ENCODE data around the gene DSCAM.
"Not testable (repeated sequence)": the region's sequence is repeated elsewhere in the genome, so short reads cannot be mapped to it uniquely, and the experiment has no call there.

Gene DSCAM

DNA sequence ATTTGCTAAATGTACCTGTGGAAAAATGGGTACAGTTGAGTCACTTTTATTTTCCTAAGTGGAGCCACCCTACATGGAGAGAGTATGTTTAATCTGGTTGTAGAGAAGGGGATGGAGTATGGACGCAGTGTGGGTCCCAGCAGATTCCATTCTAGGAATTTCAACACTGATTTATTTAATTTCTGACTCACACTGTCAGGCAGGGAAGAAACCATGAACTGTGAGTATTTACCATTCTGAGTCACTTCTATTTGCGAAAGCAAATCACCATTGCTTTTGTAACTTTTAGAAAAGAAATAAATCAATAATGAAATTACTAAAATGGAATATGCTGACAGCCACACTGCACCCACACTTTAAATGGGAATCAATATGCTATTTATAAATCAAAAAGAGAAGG is 339.0 kb downstream of the DSCAM start:
- DNase-seq, result no peak

DNA sequence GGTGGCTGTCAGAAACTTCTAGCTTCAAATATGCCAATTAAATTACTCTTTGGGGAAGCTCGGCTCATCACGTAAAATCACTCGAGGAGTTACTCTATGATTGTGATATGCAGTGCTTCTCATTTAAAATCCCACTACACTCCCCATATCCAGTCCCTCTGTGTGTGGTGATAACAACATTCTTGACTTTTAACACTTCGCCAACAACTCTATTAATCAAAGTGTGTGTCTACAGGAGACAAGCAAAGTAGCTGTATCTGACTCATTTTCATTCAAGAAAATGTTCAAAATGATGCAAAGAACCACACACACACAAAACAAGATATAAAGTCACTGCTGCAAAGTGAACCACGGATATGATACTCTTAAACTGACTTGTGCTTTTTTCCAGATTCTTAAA is 341.3 kb downstream of the DSCAM start:
- DNase-seq, result no peak

DNA sequence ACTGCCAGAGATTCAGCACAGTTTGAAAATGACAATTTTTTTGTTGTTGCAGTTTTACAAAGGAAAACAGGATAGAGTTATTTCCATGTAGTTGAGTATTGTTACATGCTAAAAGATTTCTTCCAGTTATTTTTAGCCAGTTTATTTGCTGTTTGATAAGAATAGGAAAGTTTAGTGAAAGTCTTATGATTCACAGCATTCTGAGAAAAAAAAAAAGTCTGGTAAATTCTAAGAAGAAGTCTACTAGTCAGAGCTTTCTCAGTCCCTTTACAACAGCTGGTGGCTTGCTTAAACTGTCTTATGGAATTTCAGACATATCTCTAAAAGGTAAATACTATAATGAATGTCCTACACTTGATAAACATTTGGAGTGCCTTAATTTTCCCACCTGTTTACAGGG is 341.7 kb downstream of the DSCAM start:
- DNase-seq, result no peak

DNA sequence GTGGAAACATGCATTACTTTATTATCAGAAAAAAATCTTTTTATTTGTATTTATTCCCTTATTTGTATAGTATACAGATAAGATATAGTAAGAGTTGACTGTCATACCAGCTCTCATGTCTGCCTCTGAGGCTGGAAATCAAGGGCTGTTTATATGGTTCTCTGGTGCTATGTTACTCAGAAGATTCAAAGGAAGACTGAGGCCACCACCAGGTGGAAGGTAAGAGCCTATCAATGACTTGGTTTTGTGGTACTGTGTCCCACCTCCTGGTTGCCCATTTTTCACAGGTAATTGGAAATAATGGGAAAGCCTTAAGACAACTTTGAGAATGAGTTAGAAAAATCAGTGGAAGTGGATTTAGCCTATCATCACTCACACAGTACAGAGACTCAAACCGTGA is 342.1 kb downstream of the DSCAM start:
- DNase-seq, result no peak

DNA sequence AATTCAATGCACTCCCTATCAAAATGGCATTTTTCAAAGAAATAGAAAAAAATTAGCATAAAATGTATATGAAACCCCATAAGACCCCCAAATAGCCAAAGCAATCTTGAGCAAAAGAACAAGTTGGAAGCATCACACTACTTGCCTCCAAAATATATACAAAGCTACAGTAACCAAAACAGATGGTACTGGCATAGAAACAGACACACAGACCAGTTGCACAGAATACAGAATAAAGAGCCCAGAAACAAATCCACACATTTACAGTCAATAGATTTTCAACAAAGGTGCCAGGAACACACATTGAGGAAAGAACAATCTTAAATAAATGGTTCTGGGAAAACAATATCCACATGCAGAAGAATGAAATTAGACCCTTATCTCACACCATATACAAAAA is 350.8 kb downstream of the DSCAM start:
- no peak for DNase-seq

DNA sequence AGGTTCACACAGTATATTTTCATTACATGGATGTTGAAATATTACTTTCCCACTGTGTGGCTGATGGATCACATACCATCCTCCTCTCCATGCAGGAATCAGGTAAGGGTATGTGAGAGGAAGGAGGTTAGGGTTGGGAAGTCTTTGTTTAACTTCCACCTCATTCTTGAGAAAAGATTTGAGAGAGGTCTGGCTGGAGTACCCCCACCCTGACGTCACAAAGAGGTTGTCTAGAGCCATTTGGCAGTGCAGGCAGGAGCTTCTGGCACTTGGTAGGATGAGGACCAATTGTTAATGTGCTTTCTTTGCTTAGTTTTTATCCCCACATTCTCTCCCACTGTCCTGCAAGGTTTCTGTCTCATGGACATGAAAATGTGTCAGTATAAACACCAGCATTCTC is 356.6 kb downstream of the DSCAM start:
- DNase-seq, result no peak

DNA sequence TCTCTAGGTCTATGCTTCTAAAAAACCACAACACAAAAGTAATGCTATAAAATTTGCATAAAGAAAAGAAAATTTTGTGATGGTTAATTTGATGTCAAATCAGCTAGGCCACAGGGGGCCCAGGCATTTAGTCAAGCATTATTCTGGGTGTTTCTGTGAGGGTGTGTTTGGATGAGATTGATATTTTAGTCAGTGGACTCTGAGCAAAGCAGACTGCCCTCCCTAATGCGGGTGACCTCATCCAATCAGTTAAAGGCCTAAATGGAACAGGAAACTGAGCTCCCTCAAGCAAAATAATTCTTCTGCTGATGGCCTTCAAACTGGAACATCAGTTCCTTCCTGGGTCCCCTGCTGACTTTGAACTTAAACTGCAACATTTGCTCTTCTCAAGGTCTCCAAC is 358.0 kb downstream of the DSCAM start:
- no peak for DNase-seq

DNA sequence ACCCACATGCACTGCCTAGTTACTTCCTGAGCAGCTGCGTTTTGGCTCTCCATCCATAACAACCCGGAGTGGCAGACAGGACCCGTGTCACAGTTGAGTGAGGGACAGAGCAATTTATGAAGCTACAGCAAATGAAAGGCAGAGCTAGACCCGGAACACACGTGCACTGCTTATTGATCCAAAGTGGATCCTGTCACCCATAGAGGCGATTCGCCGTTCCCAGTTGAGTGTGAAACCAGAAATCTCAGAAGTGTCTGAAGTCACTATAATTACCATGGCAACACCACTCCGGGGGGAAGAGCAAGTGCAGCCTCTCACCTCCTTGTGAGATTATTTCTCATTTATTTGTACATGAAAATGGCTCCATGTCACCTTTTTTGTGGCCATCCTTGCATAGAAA is 365.2 kb downstream of the DSCAM start:
- no peak for DNase-seq

DNA sequence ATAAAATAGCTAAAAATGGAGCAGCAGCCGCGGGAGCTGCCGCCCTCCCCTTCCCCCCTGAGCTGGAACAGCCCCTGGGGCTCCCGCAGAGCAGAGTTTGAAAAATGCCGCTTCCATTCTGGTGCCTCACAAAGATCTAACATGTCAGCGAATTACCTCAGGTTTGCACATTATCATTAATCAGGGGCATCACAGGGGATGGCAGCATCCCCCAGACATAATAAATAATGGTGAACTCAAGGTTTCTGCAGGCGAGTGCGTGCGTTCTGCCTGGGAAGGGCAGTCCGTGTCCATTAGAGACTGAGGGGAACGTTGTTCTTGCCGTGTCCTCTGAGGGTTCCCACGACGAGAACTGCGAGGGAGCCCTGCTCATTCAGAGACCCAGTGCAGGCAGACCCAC is 372.4 kb downstream of the DSCAM start:
- DNase-seq, result no peak

DNA sequence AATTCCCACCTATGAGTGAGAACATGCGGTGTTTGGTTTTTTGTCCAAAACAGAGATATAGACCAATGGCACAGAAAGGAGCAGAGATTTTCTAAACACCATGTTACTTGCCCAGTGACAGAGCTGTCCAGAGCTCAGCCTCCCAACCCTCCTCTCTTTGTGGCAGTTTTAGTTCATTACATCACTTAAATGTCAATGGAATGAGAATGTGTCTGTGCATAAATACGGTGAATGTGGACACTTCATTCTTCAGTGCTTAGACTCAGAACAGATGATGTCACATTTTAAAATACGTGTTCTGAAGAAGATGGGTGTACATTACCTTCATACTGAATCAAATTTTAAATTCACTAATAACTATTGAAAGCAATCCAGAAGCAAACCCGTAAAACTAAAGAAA is 374.9 kb downstream of the DSCAM start:
- DNase-seq, result no peak

DNA sequence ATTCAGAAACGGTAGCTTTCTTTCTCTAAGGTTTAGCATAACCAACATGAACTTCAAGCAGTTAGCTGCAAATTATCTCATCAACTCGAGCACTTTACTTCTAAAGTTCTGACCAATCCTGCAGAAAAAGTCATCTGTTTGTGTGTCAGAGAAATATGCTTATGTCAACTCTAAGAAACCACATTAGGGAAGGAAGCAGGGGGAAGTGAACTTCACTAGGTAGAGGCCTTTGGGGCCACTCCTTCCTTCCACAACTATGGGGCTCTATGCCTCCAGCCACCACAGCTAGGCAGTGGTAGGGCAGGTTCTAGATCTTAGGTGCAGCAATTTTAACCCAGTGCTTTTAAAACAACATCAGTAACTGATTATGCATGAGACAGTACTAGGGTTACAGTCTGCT is 375.9 kb downstream of the DSCAM start:
- DNase-seq, result no peak

DNA sequence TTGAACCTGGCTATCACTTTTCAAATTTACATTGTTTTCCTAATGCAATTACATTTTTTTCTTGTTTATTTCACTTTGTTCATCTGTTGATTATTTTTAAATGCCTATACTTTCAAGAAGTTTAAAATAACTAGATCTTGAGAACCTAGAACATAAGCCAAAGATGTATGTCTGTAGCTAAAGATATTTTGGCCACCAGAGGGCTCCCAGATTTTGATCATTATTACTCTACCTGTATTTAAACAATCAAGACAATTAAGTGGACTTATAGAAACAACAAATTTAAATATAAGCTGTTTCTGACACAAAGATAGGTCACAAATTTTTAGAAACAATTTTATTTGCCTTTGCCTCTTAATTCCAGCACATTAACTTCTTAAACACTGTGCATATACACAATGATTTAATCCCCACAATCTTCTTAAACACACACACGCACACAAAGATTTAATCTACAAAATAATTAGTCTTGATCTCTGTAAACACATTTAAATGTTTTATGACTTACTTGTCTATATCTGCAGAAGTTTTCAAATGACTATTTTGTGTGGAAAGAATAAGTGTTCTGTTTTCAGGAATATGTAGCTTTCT is 380.0 kb downstream of the DSCAM start:
- DNase-seq, result no peak

DNA sequence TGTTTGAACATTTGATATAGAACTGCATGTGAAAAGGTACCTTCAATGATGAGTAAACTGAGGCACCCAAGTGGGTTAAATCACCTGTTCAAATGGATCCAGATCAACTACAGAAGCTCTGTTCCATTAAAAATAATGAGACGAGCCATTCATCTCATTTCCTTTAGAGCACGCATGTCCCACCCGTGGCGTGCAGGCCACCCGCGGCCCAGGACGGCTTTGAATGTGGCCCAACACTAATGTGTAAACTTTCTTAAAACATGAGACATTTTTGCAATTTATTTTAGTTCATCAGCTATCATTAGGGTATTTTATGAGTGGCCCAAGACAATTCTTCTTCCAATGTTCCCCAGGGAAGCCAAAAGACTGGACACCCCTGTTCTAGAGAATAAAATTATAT is 381.6 kb downstream of the DSCAM start:
- no peak for DNase-seq

DNA sequence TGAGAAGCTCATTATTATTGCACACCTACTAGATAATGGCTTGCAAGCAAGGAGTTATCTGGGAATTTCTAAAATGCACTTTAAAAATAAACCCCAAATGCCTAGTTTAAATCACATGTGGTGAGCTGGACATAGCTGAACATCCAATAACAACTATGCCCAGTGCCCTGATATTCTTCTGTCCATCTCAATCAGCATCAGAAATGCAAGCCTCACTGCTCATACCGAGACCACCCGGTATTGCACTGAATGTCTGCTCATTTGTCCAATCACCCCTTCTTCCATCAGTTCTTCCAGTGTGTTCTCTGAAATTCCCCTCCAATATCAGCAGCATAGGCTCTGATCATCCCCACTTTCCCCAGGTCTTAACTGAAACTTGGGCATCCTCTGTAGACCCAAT is 383.8 kb downstream of the DSCAM start:
- DNase-seq, result no peak

DNA sequence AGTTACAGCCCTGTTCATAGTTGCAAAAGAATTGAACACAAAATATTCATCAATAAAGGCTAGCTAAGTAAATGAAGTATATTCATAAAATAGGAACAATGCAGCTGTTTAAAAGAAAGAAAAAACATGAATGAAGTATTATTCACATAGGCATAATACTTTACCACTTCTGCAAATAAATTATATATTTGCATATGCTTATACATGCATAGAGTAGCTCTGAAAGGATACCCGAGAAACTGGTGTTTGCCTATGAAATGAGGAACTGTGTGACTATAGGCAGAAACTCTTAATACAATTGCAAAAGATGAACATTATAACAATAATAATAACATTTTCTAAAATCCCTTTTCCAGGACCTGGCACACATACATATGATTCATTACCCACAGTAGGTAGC is 385.9 kb downstream of the DSCAM start:
- DNase-seq, result no peak

DNA sequence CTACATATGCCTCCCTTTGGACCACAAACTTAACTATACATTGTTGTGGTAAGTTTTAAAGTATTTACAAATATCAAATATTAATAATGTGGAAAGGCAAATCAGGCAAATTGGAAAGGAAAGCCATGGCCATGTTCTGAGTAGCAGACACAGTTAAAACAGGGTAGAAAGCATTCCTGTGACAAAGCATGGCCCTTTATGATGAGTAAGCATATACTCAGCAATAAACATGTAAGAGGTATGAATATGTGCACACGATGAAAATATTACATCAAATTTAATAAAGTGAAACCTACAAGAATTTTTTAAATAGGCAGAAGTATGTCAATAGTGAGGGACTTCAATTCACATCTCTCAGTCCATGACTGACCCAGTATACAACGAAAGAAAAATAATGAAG is 389.2 kb downstream of the DSCAM start:
- DNase-seq, result no peak

DNA sequence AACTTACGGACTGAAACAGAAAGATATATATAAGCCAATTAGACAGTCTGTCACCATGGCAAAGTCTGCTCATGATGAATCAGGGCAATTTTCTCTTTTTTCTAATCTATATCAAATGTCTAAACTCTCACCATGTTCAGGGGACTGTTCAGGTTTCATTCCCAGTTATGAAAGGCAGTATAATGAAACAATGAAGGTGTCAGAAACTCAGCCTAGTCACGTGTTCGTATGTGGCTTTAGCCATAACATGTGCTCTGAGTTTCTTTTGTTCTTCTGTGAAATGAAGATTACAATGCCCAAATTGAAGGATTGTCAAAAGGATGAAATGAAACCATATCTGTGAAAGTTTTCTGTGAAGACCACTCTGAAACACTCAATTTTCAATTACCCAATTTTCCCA is 392.9 kb downstream of the DSCAM start:
- no peak for DNase-seq

DNA sequence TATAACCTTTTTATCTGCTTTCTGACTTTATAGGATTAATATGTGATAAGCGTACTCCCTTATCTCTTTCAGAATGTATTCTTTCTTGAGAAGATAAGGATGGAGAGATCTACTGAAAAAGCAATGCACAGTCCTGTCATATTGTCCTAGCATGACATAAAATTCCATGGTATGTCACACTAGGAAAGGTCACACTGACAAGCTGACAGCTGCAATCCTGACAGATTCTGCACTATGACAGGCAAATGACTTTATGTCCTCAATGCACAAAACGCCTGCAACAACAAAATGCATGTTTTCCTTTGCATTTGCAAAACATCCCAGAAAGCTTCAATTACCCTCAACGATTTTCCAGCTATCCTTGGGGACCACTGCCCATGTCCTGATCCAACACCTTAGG is 393.8 kb downstream of the DSCAM start:
- DNase-seq, result no peak

DNA sequence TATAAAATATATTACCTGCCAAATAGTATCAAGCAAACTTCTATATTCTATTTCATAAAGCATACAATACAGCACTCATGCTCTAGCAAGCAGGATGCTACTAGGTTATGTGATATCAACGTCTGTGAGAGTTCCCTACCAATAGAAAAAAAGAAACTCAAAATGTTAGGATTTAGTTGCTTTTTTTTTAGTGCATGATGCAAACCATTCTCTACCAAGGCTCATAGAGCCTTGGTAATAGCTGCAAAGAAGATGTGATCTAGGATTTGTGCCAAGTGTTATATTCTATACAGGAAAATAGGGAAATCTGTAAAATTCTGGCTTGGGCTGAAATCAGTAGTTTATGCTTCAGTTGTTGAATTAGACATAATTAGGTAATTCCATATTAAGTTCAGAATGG is 394.4 kb downstream of the DSCAM start:
- no peak for DNase-seq

DNA sequence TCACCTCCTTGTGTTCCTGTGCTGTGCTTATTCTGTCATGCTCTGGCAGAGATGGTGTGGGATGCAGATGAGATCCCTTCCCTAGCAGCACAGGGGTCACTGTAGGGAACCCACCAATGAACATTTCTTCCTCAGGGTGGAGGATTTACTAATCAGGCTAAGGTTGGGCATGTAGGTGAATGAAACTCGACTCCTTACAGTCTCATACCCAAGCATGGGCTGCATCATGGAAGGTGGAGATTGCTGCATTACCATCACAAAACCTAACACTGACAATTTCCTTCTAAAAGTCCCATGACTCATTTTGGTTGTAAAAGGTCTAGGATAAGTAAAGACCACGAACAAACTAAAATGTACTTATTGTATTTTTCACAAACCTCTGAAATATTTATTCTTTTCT is 399.9 kb downstream of the DSCAM start:
- DNase-seq, result no peak

DNA sequence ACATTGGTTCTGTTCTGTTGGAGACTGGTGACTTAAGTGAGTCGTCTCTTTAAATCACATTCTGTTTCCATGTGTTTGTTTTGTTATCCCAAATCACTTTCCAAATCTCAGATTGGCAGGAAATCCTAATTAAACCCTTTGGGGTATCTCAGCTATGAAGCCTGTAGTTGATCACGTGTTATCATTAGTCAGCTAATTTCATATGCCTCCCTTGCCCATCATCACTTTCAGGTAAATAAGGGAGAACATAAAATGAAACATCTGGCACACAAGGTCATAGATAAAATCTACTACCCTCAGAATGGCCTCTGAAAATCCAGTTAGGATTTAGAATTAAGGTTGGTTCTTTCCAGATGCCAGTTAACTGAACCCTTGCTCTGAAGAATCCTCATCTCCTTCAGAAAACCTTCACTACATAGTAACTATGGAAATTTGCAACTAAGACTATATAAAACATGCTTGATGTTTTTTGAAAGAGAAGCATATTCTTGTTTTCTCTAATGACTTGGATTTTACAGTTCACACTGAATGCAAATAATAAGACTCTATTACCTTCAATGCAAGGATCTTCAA is 401.5 kb downstream of the DSCAM start:
- no peak for DNase-seq

DNA sequence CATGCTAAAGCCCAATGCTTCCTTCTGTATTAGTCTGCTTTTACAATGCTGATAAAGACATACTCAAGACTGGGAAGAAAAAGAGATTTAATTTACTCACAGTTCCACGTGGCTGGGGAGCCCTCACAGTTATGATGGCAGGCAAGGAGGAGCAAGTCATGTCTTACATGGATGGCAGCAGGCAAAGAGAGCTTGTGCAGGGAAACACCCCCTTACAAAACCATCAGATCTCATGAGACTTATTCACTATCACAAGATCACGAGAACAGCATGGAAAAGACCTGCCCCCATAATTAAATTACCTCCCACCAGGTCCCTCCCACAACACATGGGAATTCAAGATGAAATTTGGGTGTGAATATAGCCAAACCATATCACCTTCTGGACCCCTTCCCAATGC is 407.4 kb downstream of the DSCAM start:
- DNase-seq, result not testable (repeated sequence)

DNA sequence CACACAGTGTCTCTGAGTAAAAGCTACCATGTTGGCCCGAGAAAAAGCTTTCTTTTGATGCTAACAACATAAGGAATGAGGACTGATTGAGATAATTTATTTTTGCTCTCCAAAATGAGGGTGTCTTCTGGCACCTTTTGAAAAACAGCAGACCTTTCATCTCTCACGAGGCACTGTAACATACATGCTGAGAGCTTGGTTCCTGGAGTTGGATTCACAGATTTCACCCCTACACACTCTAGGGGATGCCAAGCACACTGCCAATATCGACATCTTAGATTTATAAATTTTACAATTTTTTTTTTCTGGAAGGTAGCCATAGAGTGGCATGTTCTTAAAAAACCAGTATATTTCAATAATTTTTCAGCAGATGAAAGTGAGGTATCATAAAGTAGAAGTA is 408.3 kb downstream of the DSCAM start:
- no peak for DNase-seq

DNA sequence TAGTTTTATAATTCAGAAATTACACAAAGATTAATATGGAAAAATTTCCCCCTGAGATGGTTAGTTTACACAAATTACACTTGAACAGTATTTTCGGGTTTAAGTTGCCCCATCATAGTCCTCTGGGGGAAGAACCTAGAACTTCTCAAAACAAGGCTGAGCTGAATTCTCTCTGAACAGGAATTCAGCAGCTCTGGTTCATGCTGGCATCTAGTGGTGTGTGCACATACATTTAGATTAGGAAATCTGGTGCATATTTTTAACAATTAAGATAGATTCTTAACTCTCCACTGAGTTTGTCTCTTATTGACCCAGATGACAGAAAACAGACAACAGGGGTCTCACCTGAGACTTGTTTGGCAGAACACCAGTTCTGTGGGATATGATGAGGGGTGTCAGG is 410.7 kb downstream of the DSCAM start:
- no peak for DNase-seq

DNA sequence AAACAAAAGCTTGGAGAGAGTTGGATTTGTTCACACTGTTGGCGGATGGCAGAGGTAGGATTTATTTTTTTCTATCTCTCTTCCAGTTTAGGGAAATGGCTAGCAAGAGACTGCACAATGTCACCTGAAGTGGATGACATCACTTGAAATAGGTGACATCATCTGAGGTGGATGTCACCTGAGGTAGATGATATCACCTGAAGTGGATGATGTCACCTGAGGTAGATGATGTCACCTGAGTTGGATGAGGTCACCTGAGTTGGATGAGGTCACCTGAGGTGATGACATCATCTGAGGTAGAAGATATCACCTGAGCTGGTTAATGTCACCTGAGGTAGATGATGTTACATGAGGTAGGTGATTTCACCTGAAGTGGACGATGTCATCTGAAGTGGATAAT is 413.4 kb downstream of the DSCAM start:
- DNase-seq, result no peak

DNA sequence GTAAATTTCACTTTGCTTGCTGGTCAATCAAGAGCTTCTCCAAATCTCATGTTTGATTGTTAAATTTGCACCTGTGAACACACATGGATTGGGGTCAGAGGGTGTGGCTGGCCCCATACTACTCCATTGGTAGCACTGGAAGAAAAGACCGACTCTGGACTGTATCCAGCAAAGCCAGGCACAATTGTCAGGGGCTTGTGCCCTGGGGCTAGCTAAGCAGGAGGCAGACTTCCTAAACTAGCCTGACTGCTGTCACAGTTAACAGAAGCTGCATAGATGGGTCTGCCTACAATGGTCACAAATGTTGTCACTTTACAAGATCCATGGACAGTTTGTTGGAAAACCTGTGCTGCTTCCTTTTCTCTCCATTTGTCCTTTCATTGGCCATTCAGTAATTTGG is 421.0 kb downstream of the DSCAM start:
- no peak for DNase-seq
